GM20000 (cell line): ENCODE data around the gene PALD1.
"Not testable (repeated sequence)": the region's sequence is repeated elsewhere in the genome, so short reads cannot be mapped to it uniquely, and the experiment has no call there.

Source experiments
- DNase-seq: peaks from one replicate; pipeline ENCODE4 v3.0.0; 2012; ENCODE audit warnings: low spot score
- CTCF ChIP-seq: IDR thresholded peaks from 2 replicates; pipeline ENCODE4 v1.5.1; 2012; ENCODE audit warnings: mild to moderate bottlenecking, control low read depth; ENCODE audit errors: extremely low read depth, missing control alignments

The PALD1 gene

GRCh38 chr10:70479626-70480238, 1.2 kb downstream of the PALD1 start:
- no peak for DNase-seq
- no peak for TF ChIP-seq CTCF

GRCh38 chr10:70480239-70480861, 1.8 kb downstream of the PALD1 start:
- DNase-seq: no peak
- TF ChIP-seq CTCF: no peak

- TF ChIP-seq CTCF: no peak
- no peak for DNase-seq
Measured at GRCh38 chr10:70481105-70481504, 2.5 kb downstream of the PALD1 start.

- no peak for DNase-seq
- no peak for TF ChIP-seq CTCF
Measured at GRCh38 chr10:70481831-70482530, 3.4 kb downstream of the PALD1 start.

GRCh38 chr10:70482982-70483760, 4.6 kb downstream of the PALD1 start:
- no peak for TF ChIP-seq CTCF
- no peak for DNase-seq

- DNase-seq: not testable (repeated sequence)
Measured at GRCh38 chr10:70483872-70484271, 5.3 kb downstream of the PALD1 start.

- no peak for TF ChIP-seq CTCF
Measured at GRCh38 chr10:70487824-70488223, 9.3 kb downstream of the PALD1 start.

More at GRCh38 chr10:70487824-70488223, 9.3 kb downstream of the PALD1 start:
- no peak for DNase-seq
